Spleen (tissue), 7 donors: Measurements from ENCODE around the gene PLEKHD1.

Experiments
- CTCF ChIP-seq, 11 experiments: fragments of 200-600 bp in 7 of 11; fragments of 450-650 bp in 4 of 11; sonication (generic) in 4 of 11; IDR thresholded peaks in 8 of 11; conservative IDR thresholded peaks in 3 of 11; 1 replicate in 7 of 11; 2 replicates in 4 of 11; pipeline versions ENCODE4 v1.4.0 to v1.8.0; 2016 to 2021; ENCODE audit warnings: antibody characterized with exemption in 11 of 11, inconsistent platforms in 4 of 11, mild to moderate bottlenecking in 1 of 11
- POLR2AphosphoS5 ChIP-seq, 3 donors: sonication (generic); formaldehyde crosslinking; IDR thresholded peaks; one replicate each; pipeline ENCODE4 v1.5.1; 2017; ENCODE audit warnings: antibody characterized with exemption in 3 of 3
- donor health status: DM: no; HTN: no; CAD: no; lungs with moderate emphysema.
- donor health status: DM: no; HTN: no; CAD: no.
- donor health status: DM: no; HTN: no; CAD: no.

- no peak for TF ChIP-seq CTCF (IDR thresholded peaks at IDR 0.05 in 8 of 11, conservative IDR thresholded peaks at IDR 0.05 in 3 of 11)
- no peak for TF ChIP-seq POLR2AphosphoS5 (IDR thresholded peaks at IDR 0.05)
These were observed 19.7 kb upstream of the PLEKHD1 start for GRCh38 chr14:69464829-69465228.
